HEK293 (cell line): Measurements from ENCODE around the gene PKP4.

ENCODE experiments used
- CTCF ChIA-PET: fragments of 350-600 bp; formaldehyde crosslinking; extraction: SDS; loops from one replicate; lab custom pipeline; 2021; ENCODE audit warnings: antibody characterized with exemption; lab: Yijun Ruan, JAX
- POLR2A ChIA-PET: fragments of 300-600 bp; formaldehyde crosslinking; extraction: SDS; loops from one replicate; lab custom pipeline; 2020; ENCODE audit warnings: antibody characterized with exemption, inconsistent platforms; lab: Yijun Ruan, JAX
- H3K27ac ChIP-seq: fragments of 200-500 bp; sonication (Bioruptor generic); 2 replicates; pipeline ENCODE4 v1.5.1; 2014; ENCODE audit warnings: low read depth, low read length, control low read depth, inconsistent platforms; ENCODE audit errors: extremely low read depth
- H3K36me3 ChIP-seq, 2 experiments: fragments of 200-500 bp in 1 of 2; sonication (Bioruptor generic) in 1 of 2; 1 replicate in 1 of 2; 2 replicates in 1 of 2; pipeline ENCODE4 v1.5.1; 2014 to 2017; ENCODE audit warnings: inconsistent platforms in 2 of 2, low read length in 2 of 2; ENCODE audit not compliant: control insufficient read depth in 2 of 2, insufficient read depth in 1 of 2
- H3K4me1 ChIP-seq: fragments of 200-500 bp; sonication (Bioruptor generic); 2 replicates; pipeline ENCODE4 v1.5.1; 2014; ENCODE audit warnings: mild to moderate bottlenecking, low read length, inconsistent platforms; ENCODE audit not compliant: control insufficient read depth, insufficient read depth
- H3K4me3 ChIP-seq: 2 replicates; pipeline ENCODE4 v1.5.1; 2011; ENCODE audit warnings: low read depth, mild to moderate bottlenecking, control low read depth, low read length, moderate library complexity
- H3K9me3 ChIP-seq: fragments of 200-500 bp; sonication (Bioruptor generic); 2 replicates; pipeline ENCODE4 v1.5.1; 2014; ENCODE audit warnings: low read depth, low read length, inconsistent platforms; ENCODE audit not compliant: control insufficient read depth, insufficient read depth
- GLI4 ChIP-seq: fragments of 450-650 bp; formaldehyde crosslinking; IDR thresholded peaks from 2 replicates; pipeline ENCODE4 v1.5.1; 2016; ENCODE audit warnings: missing biosample characterization, missing genetic modification characterization
- GLIS1 ChIP-seq: fragments of 450-650 bp; formaldehyde crosslinking; IDR thresholded peaks from 2 replicates; pipeline ENCODE4 v1.5.1; 2016; ENCODE audit warnings: missing biosample characterization, missing genetic modification characterization
- INSM2 ChIP-seq: fragments of 450-650 bp; formaldehyde crosslinking; IDR thresholded peaks from 2 replicates; pipeline ENCODE4 v1.5.1; 2016; ENCODE audit warnings: missing biosample characterization, missing genetic modification characterization
- KLF10 ChIP-seq: fragments of 450-650 bp; IDR thresholded peaks from 2 replicates; pipeline ENCODE4 v1.5.1; 2018; ENCODE audit warnings: missing biosample characterization, mild to moderate bottlenecking, missing genetic modification characterization
- PBX3 ChIP-seq: sonication (generic); formaldehyde crosslinking; IDR thresholded peaks from 2 replicates; pipeline ENCODE4 v1.8.1; 2022; ENCODE audit warnings: mild to moderate bottlenecking, moderate library complexity, missing genetic modification reagents
- PRDM4 ChIP-seq: fragments of 450-650 bp; formaldehyde crosslinking; IDR thresholded peaks from 2 replicates; pipeline ENCODE4 v1.5.1; 2017; ENCODE audit warnings: missing biosample characterization, missing genetic modification characterization
- SP2 ChIP-seq: fragments of 450-650 bp; formaldehyde crosslinking; IDR thresholded peaks from 2 replicates; pipeline ENCODE4 v1.5.1; 2016; ENCODE audit warnings: missing biosample characterization, missing genetic modification characterization
- SP3 ChIP-seq: fragments of 450-650 bp; formaldehyde crosslinking; IDR thresholded peaks from 2 replicates; pipeline ENCODE4 v1.5.1; 2016; ENCODE audit warnings: missing biosample characterization, missing genetic modification characterization
- TSHZ1 ChIP-seq: fragments of 450-650 bp; formaldehyde crosslinking; IDR thresholded peaks from 2 replicates; pipeline ENCODE4 v1.5.1; 2016; ENCODE audit warnings: missing biosample characterization, missing genetic modification characterization, borderline replicate concordance
- ZBTB17 ChIP-seq: fragments of 450-650 bp; formaldehyde crosslinking; IDR thresholded peaks from 2 replicates; pipeline ENCODE4 v1.5.1; 2016; ENCODE audit warnings: missing biosample characterization, missing genetic modification characterization
- ZBTB20 ChIP-seq: fragments of 450-650 bp; formaldehyde crosslinking; IDR thresholded peaks from 2 replicates; pipeline ENCODE4 v1.5.1; 2016; ENCODE audit warnings: missing biosample characterization, missing genetic modification characterization
- ZBTB26 ChIP-seq: fragments of 450-650 bp; formaldehyde crosslinking; optimal IDR thresholded peaks from 2 replicates; pipeline ENCODE3; 2016; ENCODE audit warnings: missing biosample characterization, mild to moderate bottlenecking, missing genetic modification characterization
- ZBTB48 ChIP-seq: fragments of 450-650 bp; formaldehyde crosslinking; IDR thresholded peaks from 2 replicates; pipeline ENCODE4 v1.5.1; 2016; ENCODE audit warnings: missing biosample characterization, missing genetic modification characterization
- ZBTB8A ChIP-seq: fragments of 450-650 bp; formaldehyde crosslinking; IDR thresholded peaks from 2 replicates; pipeline ENCODE4 v1.5.1; 2016; ENCODE audit warnings: missing biosample characterization, missing genetic modification characterization
- ZFP37 ChIP-seq: fragments of 450-650 bp; formaldehyde crosslinking; IDR thresholded peaks from 2 replicates; pipeline ENCODE4 v1.5.1; 2016; ENCODE audit warnings: missing biosample characterization, missing genetic modification characterization
- ZIC2 ChIP-seq: fragments of 450-650 bp; formaldehyde crosslinking; IDR thresholded peaks from 2 replicates; pipeline ENCODE4 v1.5.1; 2016; ENCODE audit warnings: missing biosample characterization, missing genetic modification characterization
- ZNF2 ChIP-seq: fragments of 450-650 bp; formaldehyde crosslinking; IDR thresholded peaks from 2 replicates; pipeline ENCODE4 v1.5.1; 2016; ENCODE audit warnings: missing biosample characterization, missing genetic modification characterization
- ZNF202 ChIP-seq: fragments of 450-650 bp; formaldehyde crosslinking; IDR thresholded peaks from 2 replicates; pipeline ENCODE4 v1.5.1; 2016; ENCODE audit warnings: missing biosample characterization, missing genetic modification characterization, borderline replicate concordance
- ZNF24 ChIP-seq: fragments of 450-650 bp; formaldehyde crosslinking; IDR thresholded peaks from 2 replicates; pipeline ENCODE4 v1.5.1; 2016; ENCODE audit warnings: missing biosample characterization, missing genetic modification characterization
- ZNF600 ChIP-seq: fragments of 450-650 bp; formaldehyde crosslinking; IDR thresholded peaks from 2 replicates; pipeline ENCODE4 v1.5.1; 2016; ENCODE audit warnings: missing biosample characterization, missing genetic modification characterization
- ZNF677 ChIP-seq: fragments of 450-650 bp; IDR thresholded peaks from 2 replicates; pipeline ENCODE4 v1.5.0; 2018; ENCODE audit warnings: missing biosample characterization, mild to moderate bottlenecking, missing genetic modification characterization, moderate library complexity
- ZNF707 ChIP-seq: fragments of 450-650 bp; formaldehyde crosslinking; IDR thresholded peaks from 2 replicates; pipeline ENCODE4 v1.5.1; 2016; ENCODE audit warnings: missing biosample characterization, missing genetic modification characterization
- ZNF747 ChIP-seq: fragments of 450-650 bp; formaldehyde crosslinking; IDR thresholded peaks from 2 replicates; pipeline ENCODE4 v1.5.1; 2016; ENCODE audit warnings: missing biosample characterization, missing genetic modification characterization
- ZSCAN30 ChIP-seq: fragments of 450-650 bp; IDR thresholded peaks from 2 replicates; pipeline ENCODE4 v1.5.1; 2018; ENCODE audit warnings: missing biosample characterization, mild to moderate bottlenecking, missing genetic modification characterization, moderate library complexity
- ZSCAN4 ChIP-seq: fragments of 450-650 bp; formaldehyde crosslinking; IDR thresholded peaks from 2 replicates; pipeline ENCODE4 v1.5.1; 2017; ENCODE audit warnings: missing biosample characterization, missing genetic modification characterization

PKP4 gene

GRCh38 chr2:158457826-158458616, 1.3 kb downstream of the PKP4 start:
- no peaks in the 10 kb centered on the region for H3K9me3 ChIP-seq
- peaks cover 6% of the 10 kb centered on the region for H3K4me1 ChIP-seq
- CTCF ChIA-PET: interaction anchor here (0.7 to 2.5 kb wide), 10 partner anchors 10 to 424 kb away, joined by 3 to 11 read pairs (median 4); no protein-coding TSS in a partner anchor
- POLR2A ChIA-PET: no interaction called here
- H3K4me3 ChIP-seq: peak overlapping the region; percentile 96
- no peaks in the 10 kb centered on the region for H3K36me3 ChIP-seq
- H3K27ac ChIP-seq: peak overlapping the region; percentile 89
- TF ChIP-seq ZNF747 (tag by site-specific recombination) (no peak), ZIC2 (tag by site-specific recombination) (peak; percentile 84), ZNF202 (tag by site-specific recombination) (no peak), ZNF24 (tag by site-specific recombination) (0 out of 2 replicates have a peak, but pooled peaks have one; percentile 30), GLI4 (tag by site-specific recombination) (0 out of 2 replicates have a peak, but pooled peaks have one; percentile 2), ZFP37 (tag by site-specific recombination) (peak; percentile 90), ZNF677 (tag by site-specific recombination) (no peak), ZSCAN30 (tag by site-specific recombination) (peak; percentile 56; the same call in 1 of the 2 replicates), SP2 (tag by site-specific recombination) (peak; percentile 32; the same call in 1 of the 2 replicates), INSM2 (tag by site-specific recombination) (peak; percentile 85), ZBTB26 (peak; percentile 95), TSHZ1 (tag by site-specific recombination) (no peak), ZNF2 (tag by site-specific recombination) (peak; percentile 62; the same call in 1 of the 2 replicates), GLIS1 (tag by site-specific recombination) (peak; percentile 83), ZBTB20 (tag by site-specific recombination) (peak; percentile 81), ZNF600 (tag by site-specific recombination) (peak; percentile 88), PRDM4 (tag by site-specific recombination) (0 out of 2 replicates have a peak, but pooled peaks have one; percentile 7), ZBTB48 (tag by site-specific recombination) (0 out of 2 replicates have a peak, but pooled peaks have one; percentile 41), ZNF707 (tag by site-specific recombination) (no peak), KLF10 (0 out of 2 replicates have a peak, but pooled peaks have one; percentile 29), PBX3 (CRISPR knock-in tag) (peak; percentile 46; the same call in 1 of the 2 replicates), ZSCAN4 (tag by site-specific recombination) (peak; percentile 33; the same call in 1 of the 2 replicates), SP3 (tag by site-specific recombination) (peak; percentile 18; the same call in 1 of the 2 replicates), ZBTB17 (tag by site-specific recombination) (peak; percentile 92), ZBTB8A (tag by site-specific recombination) (peak; percentile 83)
